Ovary (tissue), 9 donors: ENCODE measurements around the gene USP13. TPM values are rescaled to one million over a fixed set of nuclear protein-coding genes. Genes with fewer than 3 reads are reported as not detected.

Experiments used
- DNase-seq, 5 donors: peaks; one replicate each; pipeline ENCODE4 v3.0.0-alpha.2; 2019 to 2020
- H3K27ac ChIP-seq, 2 donors: fragments of 200-600 bp; one replicate each; pipeline versions ENCODE4 v1.5.1 to v1.8.0; 2019 to 2022
- H3K27me3 ChIP-seq: fragments of 200-600 bp; one replicate; pipeline ENCODE4 v1.8.0; 2022
- H3K36me3 ChIP-seq: fragments of 200-600 bp; sonication (generic); one replicate; pipeline ENCODE4 v1.5.1; 2019
- H3K4me1 ChIP-seq: one replicate; pipeline ENCODE4 v1.8.1; 2013; ENCODE audit warnings: mild to moderate bottlenecking, moderate library complexity; ENCODE audit not compliant: insufficient read depth
- H3K4me3 ChIP-seq: fragments of 200-600 bp; sonication (generic); one replicate; pipeline ENCODE4 v1.5.1; 2017
- H3K9me3 ChIP-seq, 2 donors: fragments of 200-600 bp in 1 of 2; sonication (generic) in 1 of 2; one replicate each; pipeline versions ENCODE4 v1.5.1 to v1.8.1; 2013 to 2019; ENCODE audit warnings: mild to moderate bottlenecking in 1 of 2, moderate library complexity in 1 of 2
- EP300 ChIP-seq: sonication (generic); formaldehyde crosslinking; IDR thresholded peaks from one replicate; pipeline ENCODE4 v1.6.1; 2017; ENCODE audit warnings: antibody characterized with exemption
- POLR2A ChIP-seq: fragments of 450-650 bp; IDR thresholded peaks from one replicate; pipeline ENCODE4 v1.6.1; 2017; ENCODE audit warnings: antibody characterized with exemption, mild to moderate bottlenecking, moderate library complexity
- WGBS, 3 donors: extraction: QIAGEN DNeasy Blood & Tissue Kit in 1 of 3; methylation state at CpG; one replicate each; pipeline versions ENCODE4 v1.1.5 to v1.1.7; 2013 to 2017; 5-methylcytosine and 5-hydroxymethylcytosine counted together
- intact Hi-C, 4 donors: fragments of 100-400 bp; cut with DNase I; formaldehyde crosslinking; loops; one replicate each; pipeline versions ENCODE4 v1.11.0 to v1.15.1; 2022 to 2023
- polyA plus RNA-seq, 2 donors: library from polyadenylated mRNA; stranded (reverse); fragments of 200-250 nt in 1 of 2; fragments of 350-450 nt in 1 of 2; fragmentation: Illumina TruSeq in 1 of 2; extraction: RNeasy Lipid Tissue Mini Kit (QIAGEN cat#74804) in 1 of 2; gene quantifications; one replicate each; pipeline ENCODE4 v1.2.3, GENCODE V29; 2013 to 2014
- total RNA-seq, 7 donors: library from RNA; depleted of rRNA in 2 of 7; stranded (reverse); fragments of >200 nt in 2 of 7; fragmentation: NEBNext Ultra II Directional in 3 of 7; extraction: Animal tissue kit (Norgen Biotek cat#: 25700) in 3 of 7; gene quantifications; one replicate each; pipeline versions ENCODE4 v1.1.0 to v1.2.4, GENCODE V29; 2016 to 2023
- TF ChIP-seq, protein P1 (sequence below), 3 donors: fragments of 450-650 bp in 2 of 3; fragments of 200-600 bp in 1 of 3; IDR thresholded peaks; one replicate each; pipeline versions ENCODE4 v1.5.1 to v1.8.0; 2016 to 2022; ENCODE audit warnings: antibody characterized with exemption in 3 of 3, mild to moderate bottlenecking in 1 of 3
- donor health status: DM: no; HTN: no; CAD: no; lungs with moderate emphysema.
- donor health status: DM: no; HTN: no; CAD: no.
- donor health status: Bipolar disorder and iron deficiency.
- donor health status: DM: yes; HTN: yes; CAD: no.
- donor health status: DM: no; HTN: no; CAD: no.
- donor health status: DM: yes; HTN: yes; CAD: no.

The USP13 gene
- total and polyA plus RNA-seq, 9 donors = 7.0 to 26.3 (median 19.4) TPM

DNA sequence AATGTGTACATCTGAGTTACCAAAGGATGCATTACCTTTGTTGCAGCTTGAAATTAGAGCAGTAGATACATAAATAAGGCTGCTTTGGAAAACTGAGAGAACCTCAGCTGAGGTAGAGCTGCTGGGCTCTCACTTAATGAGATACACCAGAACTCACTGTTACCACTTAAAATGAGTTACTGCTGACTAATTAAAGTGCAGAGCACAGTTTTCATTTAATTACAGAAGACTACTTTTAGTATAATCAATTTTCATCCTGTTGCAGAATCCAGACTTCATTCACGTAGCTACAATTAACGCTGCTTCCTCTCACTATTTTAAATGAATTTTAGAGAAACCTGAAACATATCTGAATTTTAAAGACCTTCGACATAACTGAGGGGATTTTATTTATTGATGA, 169.5 kb downstream of the USP13 start:
- 88 to 95% (median 93%) methylated on average over 3 of the region's 3 CpGs for WGBS, 3 donors
- H3K27ac ChIP-seq = no peak overlapping the region
- TF ChIP-seq EP300 (no peak), POLR2A (no peak)
- TF ChIP-seq, protein P1, sequence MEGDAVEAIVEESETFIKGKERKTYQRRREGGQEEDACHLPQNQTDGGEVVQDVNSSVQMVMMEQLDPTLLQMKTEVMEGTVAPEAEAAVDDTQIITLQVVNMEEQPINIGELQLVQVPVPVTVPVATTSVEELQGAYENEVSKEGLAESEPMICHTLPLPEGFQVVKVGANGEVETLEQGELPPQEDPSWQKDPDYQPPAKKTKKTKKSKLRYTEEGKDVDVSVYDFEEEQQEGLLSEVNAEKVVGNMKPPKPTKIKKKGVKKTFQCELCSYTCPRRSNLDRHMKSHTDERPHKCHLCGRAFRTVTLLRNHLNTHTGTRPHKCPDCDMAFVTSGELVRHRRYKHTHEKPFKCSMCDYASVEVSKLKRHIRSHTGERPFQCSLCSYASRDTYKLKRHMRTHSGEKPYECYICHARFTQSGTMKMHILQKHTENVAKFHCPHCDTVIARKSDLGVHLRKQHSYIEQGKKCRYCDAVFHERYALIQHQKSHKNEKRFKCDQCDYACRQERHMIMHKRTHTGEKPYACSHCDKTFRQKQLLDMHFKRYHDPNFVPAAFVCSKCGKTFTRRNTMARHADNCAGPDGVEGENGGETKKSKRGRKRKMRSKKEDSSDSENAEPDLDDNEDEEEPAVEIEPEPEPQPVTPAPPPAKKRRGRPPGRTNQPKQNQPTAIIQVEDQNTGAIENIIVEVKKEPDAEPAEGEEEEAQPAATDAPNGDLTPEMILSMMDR (IDR thresholded peaks at IDR 0.05) = no peak
- H3K4me3 ChIP-seq = no peak overlapping the region
- intact Hi-C loops = no loop called here
- DNase-seq = no peak
- no peaks in the 10 kb centered on the region for H3K27me3 ChIP-seq
- H3K4me1 ChIP-seq = peaks cover 3% of the 10 kb centered on the region
- H3K36me3 ChIP-seq = no peaks in the 10 kb centered on the region
- no peaks in the 10 kb centered on the region for H3K9me3 ChIP-seq

DNA sequence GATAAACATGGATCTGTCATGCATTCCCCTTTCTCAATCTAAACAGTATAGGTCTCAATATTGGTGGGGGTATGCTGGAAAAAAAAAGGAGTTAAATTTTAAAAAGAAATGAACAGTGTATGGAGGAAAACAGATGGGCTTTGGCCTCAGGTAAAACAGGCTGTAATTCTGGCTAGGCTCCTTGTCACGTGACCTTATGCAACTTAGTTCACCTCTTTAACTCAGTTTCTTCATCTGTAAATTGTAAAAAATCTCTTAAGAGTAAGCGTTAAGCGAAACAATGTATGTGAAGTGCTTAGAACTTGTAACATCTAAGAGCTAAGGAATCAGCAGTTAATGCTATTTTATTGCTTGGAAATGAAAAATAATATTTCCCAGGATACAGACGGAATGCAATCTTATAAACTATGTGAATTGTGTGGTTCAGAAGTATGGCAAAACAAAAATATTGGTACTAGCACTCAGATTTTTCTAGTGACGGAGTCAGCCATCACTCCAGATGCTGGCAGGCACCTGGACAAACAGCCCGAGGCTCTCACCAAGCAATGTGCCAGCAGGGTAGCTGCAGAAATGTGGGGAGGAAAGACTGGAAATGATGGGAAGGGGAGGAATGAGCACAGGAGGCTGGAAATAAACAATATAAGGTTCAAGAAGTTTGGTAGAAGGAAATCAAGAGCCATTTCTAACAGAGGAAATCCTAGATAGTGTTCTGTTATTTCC, 172.8 kb downstream of the USP13 start:
- no peaks in the 10 kb centered on the region for H3K27me3 ChIP-seq
- intact Hi-C loops = no loop called here
- no peak for DNase-seq
- peaks cover 6% of the 10 kb centered on the region for H3K4me1 ChIP-seq
- H3K36me3 ChIP-seq = no peaks in the 10 kb centered on the region
- 59 to 66% (median 59%) methylated on average over 6 of the region's 6 CpGs for WGBS, 3 donors
- H3K27ac ChIP-seq = no peak overlapping the region
- TF ChIP-seq EP300 = no peak
- no peak for TF ChIP-seq POLR2A
- TF ChIP-seq, protein P1 (IDR thresholded peaks at IDR 0.05) = no peak
- no peaks in the 10 kb centered on the region for H3K9me3 ChIP-seq
- no peak overlapping the region for H3K4me3 ChIP-seq

DNA sequence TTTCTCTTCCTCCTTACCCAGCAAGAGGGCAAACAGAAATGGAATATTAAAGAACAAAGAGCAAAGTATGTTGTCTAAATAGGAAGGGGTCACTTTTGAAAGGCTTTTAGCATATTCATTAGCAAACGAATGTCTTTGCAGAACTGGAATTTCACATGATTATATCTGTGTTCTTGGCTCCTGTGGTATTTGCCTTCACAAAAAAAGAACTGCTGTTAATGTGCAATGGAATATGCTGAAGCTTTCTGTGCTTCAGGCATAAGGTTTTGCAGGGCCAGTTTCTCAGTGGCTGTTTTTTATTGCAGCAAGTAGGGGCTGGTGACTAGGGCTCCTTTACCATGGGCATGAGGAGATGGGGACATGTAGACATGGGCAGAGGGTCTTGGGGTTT, 173.4 kb downstream of the USP13 start:
- TF ChIP-seq POLR2A (no peak), EP300 (no peak)
- TF ChIP-seq, protein P1 (IDR thresholded peaks at IDR 0.05) = no peak
- WGBS, 3 donors = 1 to 10% (median 4%) methylated on average over 1 of the region's 1 CpG
- Histone ChIP-seq H3K27me3 (no peaks in the 10 kb centered on the region), H3K4me3 (no peak overlapping the region), H3K36me3 (no peaks in the 10 kb centered on the region), H3K27ac (no peak overlapping the region), H3K9me3 (no peaks in the 10 kb centered on the region), H3K4me1 (peaks cover 6% of the 10 kb centered on the region)
- DNase-seq = no peak
- intact Hi-C loops = no loop called here

DNA sequence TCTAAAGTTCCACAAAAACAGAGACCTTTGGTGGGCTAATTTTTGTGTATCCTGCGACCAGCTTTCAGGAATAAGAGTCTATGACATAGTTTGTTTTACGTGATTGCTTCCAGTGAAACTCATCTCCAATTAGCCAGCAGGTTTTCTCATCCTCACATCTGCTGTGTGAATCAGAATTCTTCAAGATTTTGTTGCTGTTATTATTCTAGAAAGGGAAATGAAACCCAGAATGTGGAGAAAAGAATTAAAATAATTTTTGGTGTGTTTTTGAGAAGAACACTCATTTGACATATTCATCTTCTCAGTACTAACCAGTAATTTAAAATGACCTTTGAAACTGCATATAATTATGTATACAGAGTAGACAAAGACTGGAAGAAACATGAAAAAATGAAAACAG, 175.9 kb downstream of the USP13 start:
- TF ChIP-seq, protein P1 (IDR thresholded peaks at IDR 0.05) = no peak
- no peak for TF ChIP-seq POLR2A

More for the DNA sequence above, 175.9 kb downstream of the USP13 start:
- intact Hi-C loops = no loop called here
- H3K27ac ChIP-seq = peak overlapping the region in 1 of 2 donors; percentile 64
- no peak overlapping the region for H3K4me3 ChIP-seq
- H3K27me3 ChIP-seq = no peaks in the 10 kb centered on the region
- no peaks in the 10 kb centered on the region for H3K9me3 ChIP-seq
- H3K36me3 ChIP-seq = no peaks in the 10 kb centered on the region
- 15 to 39% (median 20%) methylated on average over 2 of the region's 2 CpGs for WGBS, 3 donors
- no peak for DNase-seq
- peaks cover 12% of the 10 kb centered on the region for H3K4me1 ChIP-seq
